OCI-LY7 (cell line): ENCODE measurements around the gene ALOX15B.
A peak's percentile ranks its signal among the peaks of the same experiment; 100 is the strongest.

Experiments
- CTCF ChIP-seq: fragments of 200-600 bp; sonication (generic); conservative IDR thresholded peaks from 2 replicates; pipeline ENCODE4 v1.5.1; 2014; ENCODE audit warnings: mild to moderate bottlenecking, antibody characterized with exemption, low read length, moderate library complexity, mixed read lengths
- EZH2phosphoT487 ChIP-seq: fragments of 200-600 bp; sonication (generic); IDR thresholded peaks from 2 replicates; pipeline ENCODE4 v1.6.1; 2018; ENCODE audit warnings: low read depth, borderline replicate concordance, mild to moderate bottlenecking, mixed run types, antibody characterized with exemption, low read length, moderate library complexity, mixed read lengths

DNA sequence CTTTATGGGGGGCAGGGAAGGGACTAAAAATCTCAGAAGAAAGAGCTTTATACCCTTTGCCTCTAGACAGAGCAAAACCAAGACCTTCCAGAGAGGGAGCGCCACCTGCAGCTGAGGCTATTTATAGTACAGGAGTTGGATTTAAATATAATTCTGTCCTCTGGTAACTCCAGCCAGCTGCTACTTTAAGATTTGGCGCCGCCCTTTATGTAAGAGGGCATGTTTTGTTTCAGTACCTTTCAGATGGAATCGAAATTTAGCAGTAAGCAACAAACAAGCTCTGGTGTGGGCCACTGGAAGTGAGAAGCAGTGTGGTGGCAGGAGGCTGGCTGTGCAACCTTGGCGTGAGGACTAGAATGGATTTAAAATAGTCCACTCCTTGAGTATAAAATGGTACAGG is 41.7 kb upstream of the ALOX15B start:
- peak; percentile 70 for TF ChIP-seq CTCF
- TF ChIP-seq EZH2phosphoT487 = no peak
